HepG2 (cell line): Measurements from ENCODE around the gene ZG16. TPM values are rescaled to one million over a fixed set of nuclear protein-coding genes. Genes with fewer than 3 reads are reported as not detected.
A peak's percentile ranks its signal among the peaks of the same experiment; 100 is the strongest.

ENCODE experiments used
- ATF4 ChIP-seq, 2 experiments: fragments of 450-650 bp in 1 of 2; sonication (generic) in 1 of 2; formaldehyde crosslinking; IDR thresholded peaks; 2 replicates each; pipeline versions ENCODE4 v1.5.0 to v1.8.0; 2020 to 2022; ENCODE audit warnings: mild to moderate bottlenecking in 1 of 2, missing genetic modification reagents in 1 of 2
- CENPT ChIP-seq: sonication (generic); formaldehyde crosslinking; IDR thresholded peaks from 2 replicates; pipeline ENCODE4 v1.8.0; 2022; ENCODE audit warnings: low read depth, mild to moderate bottlenecking, moderate library complexity, missing genetic modification reagents
- CHCHD3 ChIP-seq: sonication (generic); formaldehyde crosslinking; IDR thresholded peaks from 2 replicates; pipeline ENCODE4 v1.8.0; 2022; ENCODE audit warnings: mild to moderate bottlenecking, missing genetic modification reagents, moderate library complexity
- DPF2 ChIP-seq: sonication (generic); formaldehyde crosslinking; IDR thresholded peaks from 2 replicates; pipeline ENCODE4 v1.4.0; 2020; ENCODE audit warnings: mild to moderate bottlenecking, low read depth, missing genetic modification reagents, borderline replicate concordance
- E2F5 ChIP-seq: sonication (generic); formaldehyde crosslinking; conservative IDR thresholded peaks from 2 replicates; pipeline ENCODE4 v1.4.0; 2020; ENCODE audit warnings: missing genetic modification reagents
- ESRRA ChIP-seq: sonication (generic); formaldehyde crosslinking; IDR thresholded peaks from 2 replicates; pipeline ENCODE4 v1.5.1; 2020; ENCODE audit warnings: mild to moderate bottlenecking, low read depth, missing genetic modification reagents
- IKZF4 ChIP-seq: sonication (generic); formaldehyde crosslinking; IDR thresholded peaks from 2 replicates; pipeline ENCODE4 v1.5.1; 2020; ENCODE audit warnings: borderline replicate concordance, mild to moderate bottlenecking, low read depth, missing genetic modification reagents; ENCODE audit errors: not compliant biosample characterization
- IRF2 ChIP-seq: IDR thresholded peaks from 2 replicates; pipeline ENCODE4 v1.6.1; 2018; ENCODE audit warnings: missing genetic modification reagents, missing compliant biosample characterization
- KDM6A ChIP-seq: IDR thresholded peaks from 2 replicates; pipeline ENCODE4 v1.6.1; 2016; ENCODE audit warnings: low read depth
- KLF9 ChIP-seq: IDR thresholded peaks from 2 replicates; pipeline ENCODE4 v1.6.1; 2016; ENCODE audit warnings: low read depth
- PBX2 ChIP-seq: IDR thresholded peaks from 2 replicates; pipeline ENCODE4 v1.6.1; 2016; ENCODE audit warnings: control low read depth
- SMAD3 ChIP-seq: sonication (generic); formaldehyde crosslinking; IDR thresholded peaks from 2 replicates; pipeline ENCODE4 v1.4.0; 2020; ENCODE audit warnings: missing genetic modification reagents
- TARDBP ChIP-seq: sonication (generic); formaldehyde crosslinking; IDR thresholded peaks from 2 replicates; pipeline ENCODE4 v1.8.0; 2022; ENCODE audit warnings: mild to moderate bottlenecking, missing genetic modification reagents
- TERF1 ChIP-seq: sonication (generic); formaldehyde crosslinking; IDR thresholded peaks from 2 replicates; pipeline ENCODE4 v1.8.0; 2022; ENCODE audit warnings: mild to moderate bottlenecking, missing genetic modification reagents, moderate library complexity
- ZBTB37 ChIP-seq: sonication (generic); formaldehyde crosslinking; IDR thresholded peaks from 2 replicates; pipeline ENCODE4 v1.4.0; 2020; ENCODE audit warnings: mild to moderate bottlenecking, missing genetic modification reagents
- ZBTB7A ChIP-seq: sonication (generic); formaldehyde crosslinking; IDR thresholded peaks from 2 replicates; pipeline ENCODE4 v1.8.0; 2022; ENCODE audit warnings: mild to moderate bottlenecking, missing genetic modification reagents
- ZEB1 ChIP-seq: IDR thresholded peaks from 2 replicates; pipeline ENCODE4 v1.6.1; 2012; ENCODE audit warnings: mild to moderate bottlenecking, low read depth, inconsistent platforms; ENCODE audit not compliant: insufficient replicate concordance
- ZMYM3 ChIP-seq: sonication (generic); formaldehyde crosslinking; IDR thresholded peaks from 2 replicates; pipeline ENCODE4 v1.5.1; 2020; ENCODE audit warnings: mild to moderate bottlenecking, missing genetic modification reagents
- ZNF496 ChIP-seq: sonication (generic); formaldehyde crosslinking; IDR thresholded peaks from 2 replicates; pipeline ENCODE4 v1.8.1; 2023; ENCODE audit warnings: mild to moderate bottlenecking, moderate library complexity, missing genetic modification reagents; ENCODE audit not compliant: insufficient replicate concordance
- ZNF672 ChIP-seq: sonication (generic); formaldehyde crosslinking; IDR thresholded peaks from 2 replicates; pipeline ENCODE4 v1.8.1; 2022; ENCODE audit warnings: missing genetic modification reagents
- ZNF678 ChIP-seq: sonication (generic); formaldehyde crosslinking; IDR thresholded peaks from 2 replicates; pipeline ENCODE4 v1.4.0; 2020; ENCODE audit warnings: mild to moderate bottlenecking, missing genetic modification reagents
- ZNF841 ChIP-seq: sonication (generic); formaldehyde crosslinking; IDR thresholded peaks from 2 replicates; pipeline ENCODE4 v1.8.1; 2023; ENCODE audit warnings: missing genetic modification reagents, borderline replicate concordance
- polyA plus RNA-seq, 8 experiments: library from polyadenylated mRNA; depleted of rRNA in 3 of 8; stranded (reverse) in 7 of 8; unstranded in 1 of 8; fragments of >200 nt; fragmentation: Illumina TruSeq in 4 of 8; extraction: Trizol in 4 of 8; gene quantifications; 2 replicates each; pipeline versions ENCODE4 v1.2.1 to v1.2.3, GENCODE V29; 2011 to 2016; ENCODE audit warnings: low read depth in 4 of 8, missing spikeins in 1 of 8, mixed read lengths in 1 of 8; ENCODE audit not compliant: insufficient read depth in 1 of 8
- total RNA-seq, 5 experiments: library from RNA; depleted of rRNA; stranded (reverse); fragments of >200 nt; fragmentation: Illumina TruSeq; extraction: Trizol; gene quantifications; 2 replicates each; pipeline ENCODE4 v1.2.3, GENCODE V29; 2016; ENCODE audit warnings: low read depth in 1 of 5

The ZG16 gene
- total and polyA plus RNA-seq, 2 of the 13 experiments (the other 11 are each of a cell fraction or from before 2014, with no cell fraction given) = 0.04 to 0.07 TPM

- TF ChIP-seq ATF4 (CRISPR knock-in tag; IDR thresholded peaks at IDR 0.05) = no peak
- TF ChIP-seq PBX2 = no peak
- TF ChIP-seq KDM6A = 0 out of 2 replicates have a peak, but pooled peaks have one; percentile 15
- TF ChIP-seq ZMYM3 = peak; percentile 77; the same call in 1 of the 2 replicates
- TF ChIP-seq IRF2 (CRISPR knock-in tag) = peak; percentile 74; the same call in 1 of the 2 replicates
- TF ChIP-seq KLF9 (CRISPR knock-in tag) = no peak; the same call in 1 of the 2 replicates
- peak; percentile 89 for TF ChIP-seq TARDBP (CRISPR knock-in tag)
- TF ChIP-seq E2F5 (CRISPR knock-in tag) = peak; percentile 85
- TF ChIP-seq ESRRA (CRISPR knock-in tag) = peak; percentile 73; the same call in 1 of the 2 replicates
- no peak for TF ChIP-seq ZNF672 (CRISPR knock-in tag)
- TF ChIP-seq IKZF4 (CRISPR knock-in tag) = peak; percentile 39
- peak; percentile 3; the same call in 1 of the 2 replicates for TF ChIP-seq DPF2 (CRISPR knock-in tag)
- TF ChIP-seq ZNF496 (CRISPR knock-in tag) = no peak
- no peak for TF ChIP-seq ZEB1
- TF ChIP-seq ZNF841 (CRISPR knock-in tag) = no peak
- TF ChIP-seq ZBTB37 (CRISPR knock-in tag) = peak; percentile 59; the same call in 1 of the 2 replicates
- 0 out of 2 replicates have a peak, but pooled peaks have one; percentile 62 for TF ChIP-seq TERF1 (CRISPR knock-in tag)
- TF ChIP-seq CHCHD3 (CRISPR knock-in tag) = peak; percentile 97
- TF ChIP-seq SMAD3 (CRISPR knock-in tag) = peak; percentile 75; the same call in 1 of the 2 replicates
- no peak for TF ChIP-seq CENPT
- peak; percentile 25; the same call in 1 of the 2 replicates for TF ChIP-seq ZNF678 (CRISPR knock-in tag)
- TF ChIP-seq ZBTB7A (CRISPR knock-in tag) = peak; percentile 1; the same call in 1 of the 2 replicates
Observed at GRCh38 chr16:29815793-29816693, 38.0 kb downstream of the ZG16 start, which contains the start of gene PAGR1 (continued).
